ENCODE measurements around the gene AP2A2. TPM values are rescaled to one million over a fixed set of nuclear protein-coding genes. Genes with fewer than 3 reads are reported as not detected.

AP2A2 gene
- polyA plus RNA-seq, 3 donors = 5.7 to 61.0 (median 8.2) TPM

- Mint-ChIP-seq H3K4me1 (no peaks in the 10 kb centered on the region), H3K27me3 (ENCODE audit: low read depth in 3 of 3) (peaks cover 0 to 5% (median 0%) of the 10 kb centered on the region in 3 donors), H3K4me3 (no peak overlapping the region), H3K9me3 (peaks cover 0 to 2% (median 0%) of the 10 kb centered on the region in 7 donors), H3K36me3 (peaks cover 34 to 63% of the 10 kb centered on the region in 2 donors), H3K27ac (no peak overlapping the region)
- Histone ChIP-seq H3K27me3 (ENCODE audit: control insufficient read depth in 2 of 2, insufficient read depth in 2 of 2, low read length in 2 of 2) (no peaks in the 10 kb centered on the region), H3K9ac (ENCODE audit: insufficient read depth, low read length, poor library complexity, severe bottlenecking) (no peak overlapping the region), H3K4me1 (ENCODE audit: control insufficient read depth in 1 of 2, insufficient read depth in 2 of 2, low read length in 2 of 2) (no peaks in the 10 kb centered on the region), H2AFZ (ENCODE audit: insufficient read depth, low read depth, low read length, poor library complexity, severe bottlenecking) (no peak overlapping the region), H3K4me3 (replicated peaks in 1 of 3; ENCODE audit: low read depth in 2 of 3, low read length in 3 of 3) (no peak overlapping the region), H4K20me1 (ENCODE audit: insufficient read depth, low read length) (no peaks in the 10 kb centered on the region), H3K27ac (ENCODE audit: low read depth in 1 of 2, low read length in 2 of 2) (no peak overlapping the region), H3K4me2 (replicated peaks; ENCODE audit: extremely low read depth, low read length, poor library complexity, severe bottlenecking) (no peak overlapping the region), H3K79me2 (ENCODE audit: insufficient read depth, low read length) (no peaks in the 10 kb centered on the region), H3K9me3 (replicated peaks in 1 of 2; ENCODE audit: control insufficient read depth in 1 of 2, insufficient read depth in 1 of 2, low read length in 2 of 2) (no peaks in the 10 kb centered on the region), H3K36me3 (replicated peaks in 1 of 2; ENCODE audit: control insufficient read depth in 1 of 2, insufficient read depth in 2 of 2, low read length in 2 of 2) (peaks cover 7 to 36% of the 10 kb centered on the region in 2 donors)
- WGBS (ENCODE audit: insufficient coverage) = 63% methylated on average over 8 of the region's 14 CpGs
- TF ChIP-seq CTCF (IDR thresholded peaks at IDR 0.05) = no peak
- no peak for DNase-seq
- intact Hi-C loops (cut with micrococcal nuclease) = no loop called here
Observed at GRCh38 chr11:882596-882995, 43.1 kb upstream of the AP2A2 start.

GRCh38 chr11:883527-883926, 42.1 kb upstream of the AP2A2 start:
- H3K79me2 ChIP-seq (ENCODE audit: insufficient read depth, low read length) = no peaks in the 10 kb centered on the region
- H3K36me3 ChIP-seq (replicated peaks in 1 of 2; ENCODE audit: control insufficient read depth in 1 of 2, insufficient read depth in 2 of 2, low read length in 2 of 2) = peaks cover 7 to 43% of the 10 kb centered on the region in 2 donors
- no peak for DNase-seq
- no peaks in the 10 kb centered on the region for H3K4me1 ChIP-seq (ENCODE audit: control insufficient read depth in 1 of 2, insufficient read depth in 2 of 2, low read length in 2 of 2)
- Mint-ChIP-seq H3K4me3 (no peak overlapping the region), H3K9me3 (no peaks in the 10 kb centered on the region), H3K36me3 (peaks cover 36 to 63% of the 10 kb centered on the region in 2 donors), H3K4me1 (no peaks in the 10 kb centered on the region), H3K27ac (peak overlapping the region in 1 of 7 donors; percentile 44), H3K27me3 (ENCODE audit: low read depth in 3 of 3) (peaks cover 0 to 4% (median 0%) of the 10 kb centered on the region in 3 donors)
- no peak for TF ChIP-seq CTCF (IDR thresholded peaks at IDR 0.05)
- no peak overlapping the region for H3K4me2 ChIP-seq (replicated peaks; ENCODE audit: extremely low read depth, low read length, poor library complexity, severe bottlenecking)
- no peaks in the 10 kb centered on the region for H3K27me3 ChIP-seq (ENCODE audit: control insufficient read depth in 2 of 2, insufficient read depth in 2 of 2, low read length in 2 of 2)
- WGBS (ENCODE audit: insufficient coverage) = 89% methylated on average over 9 of the region's 10 CpGs
- H3K9me3 ChIP-seq (replicated peaks in 1 of 2; ENCODE audit: control insufficient read depth in 1 of 2, insufficient read depth in 1 of 2, low read length in 2 of 2) = no peaks in the 10 kb centered on the region
- no peak overlapping the region for H3K4me3 ChIP-seq (replicated peaks in 1 of 3; ENCODE audit: low read depth in 2 of 3, low read length in 3 of 3)
- intact Hi-C loops (cut with micrococcal nuclease) = no loop called here
- H3K9ac ChIP-seq (ENCODE audit: insufficient read depth, low read length, poor library complexity, severe bottlenecking) = no peak overlapping the region
- no peak overlapping the region for H3K27ac ChIP-seq (ENCODE audit: low read depth in 1 of 2, low read length in 2 of 2)
- no peaks in the 10 kb centered on the region for H4K20me1 ChIP-seq (ENCODE audit: insufficient read depth, low read length)
- H2AFZ ChIP-seq (ENCODE audit: insufficient read depth, low read depth, low read length, poor library complexity, severe bottlenecking) = no peak overlapping the region

Measured in CD14-positive monocyte (primary cell).